Stimulated activated CD8-positive, alpha-beta memory T cell treated with anti-CD3 and anti-CD28 coated beads, Interleukin-12 subunit alpha, Interleukin-12 subunit beta, amount 100 ng/mL, for 24 hours (primary cell): ENCODE measurements around the gene CHURC1.
"Not testable (repeated sequence)": the region's sequence is repeated elsewhere in the genome, so short reads cannot be mapped to it uniquely, and the experiment has no call there.

Source experiments
- DNase-seq: peaks from one replicate; pipeline ENCODE4 v3.0.0-alpha.2; 2020; ENCODE audit errors: extremely low read depth

Gene CHURC1

DNA sequence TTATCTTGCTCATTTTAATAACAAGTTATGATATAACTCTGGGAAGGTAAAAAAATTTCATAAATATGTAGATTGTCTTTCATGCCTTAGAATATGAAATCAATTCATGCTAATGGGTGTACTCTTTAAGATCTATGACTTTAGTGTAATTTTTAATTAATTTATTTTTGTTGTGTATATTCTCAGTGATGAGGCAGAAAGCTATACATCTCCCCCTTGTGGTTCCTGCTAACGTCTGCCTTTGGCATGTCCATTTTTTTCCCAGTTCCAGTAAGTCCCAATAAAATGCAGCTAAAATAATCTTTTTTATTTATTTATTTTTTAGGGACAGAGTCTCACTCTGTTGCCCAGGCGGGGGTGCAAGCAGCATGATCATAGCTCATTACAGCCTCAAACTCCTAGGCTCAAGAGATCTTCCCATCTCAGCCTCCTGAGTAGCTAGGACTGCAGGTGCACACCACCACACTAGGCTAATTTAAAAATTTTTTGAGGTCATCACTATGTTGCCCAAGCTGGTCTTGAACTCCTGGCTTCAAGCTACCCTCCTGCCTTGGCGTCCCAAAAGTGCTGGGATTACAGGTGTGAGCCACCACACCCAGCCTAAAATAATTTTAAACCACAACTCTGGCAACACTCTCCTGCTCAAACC lies 3.3 kb upstream of the CHURC1 start:
- DNase-seq: no peak

DNA sequence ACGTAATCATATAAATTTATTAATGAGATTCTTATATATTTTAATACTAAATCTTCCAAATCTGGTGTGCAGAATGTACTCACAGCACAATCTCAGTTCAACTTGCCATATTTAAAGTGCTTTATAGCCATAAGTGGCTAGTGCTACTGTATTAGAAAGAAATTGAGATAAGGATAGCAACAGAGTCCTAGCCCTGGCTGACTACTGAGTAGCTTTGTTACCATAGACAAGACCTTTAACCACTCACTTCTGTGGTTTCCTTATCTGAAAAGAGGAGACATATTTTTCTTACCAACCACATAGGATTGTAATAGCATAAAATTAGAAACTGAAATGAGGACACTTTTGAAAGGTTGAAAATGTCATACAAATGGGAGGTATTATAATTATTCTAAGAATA lies 2.0 kb upstream of the CHURC1 start:
- DNase-seq: no peak

DNA sequence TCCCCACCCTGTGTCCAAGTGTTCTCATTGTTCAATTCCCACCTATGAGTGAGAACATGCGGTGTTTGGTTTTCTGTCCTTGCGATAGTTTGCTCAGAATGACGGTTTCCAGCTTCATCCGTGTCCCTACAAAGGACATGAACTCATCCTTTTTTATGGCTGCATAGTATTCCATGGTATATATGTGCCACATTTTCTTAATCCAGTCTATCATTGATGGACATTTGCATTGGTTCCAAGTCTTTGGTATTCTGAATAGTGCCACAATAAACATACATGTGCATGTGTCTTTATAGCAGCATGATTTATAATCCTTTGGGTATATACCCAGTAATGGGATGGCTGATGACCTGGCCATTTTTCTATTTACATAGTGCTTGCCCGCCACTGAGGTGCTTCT lies 778 bp upstream of the CHURC1 start:
- DNase-seq: not testable (repeated sequence)

DNA sequence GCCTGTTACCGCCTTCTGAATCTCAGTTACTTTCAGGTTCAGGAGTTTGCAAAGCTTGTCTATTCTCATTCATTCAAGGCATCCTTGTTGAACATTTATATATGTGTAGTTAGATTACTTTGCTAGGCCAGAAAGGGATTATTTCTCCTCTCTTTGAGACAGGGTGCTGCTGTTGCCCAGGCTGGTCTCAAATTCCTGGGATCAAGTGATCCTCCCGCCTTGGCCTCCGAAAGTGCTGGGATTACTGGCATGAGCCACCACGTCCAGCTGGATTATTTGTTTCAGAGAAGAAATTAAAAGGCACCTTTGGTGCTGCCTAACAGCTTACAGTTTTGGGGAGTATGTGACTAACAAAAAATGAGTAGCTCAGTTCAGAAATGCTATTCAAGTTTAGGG lies 772 bp downstream of the CHURC1 start:
- DNase-seq: no peak

DNA sequence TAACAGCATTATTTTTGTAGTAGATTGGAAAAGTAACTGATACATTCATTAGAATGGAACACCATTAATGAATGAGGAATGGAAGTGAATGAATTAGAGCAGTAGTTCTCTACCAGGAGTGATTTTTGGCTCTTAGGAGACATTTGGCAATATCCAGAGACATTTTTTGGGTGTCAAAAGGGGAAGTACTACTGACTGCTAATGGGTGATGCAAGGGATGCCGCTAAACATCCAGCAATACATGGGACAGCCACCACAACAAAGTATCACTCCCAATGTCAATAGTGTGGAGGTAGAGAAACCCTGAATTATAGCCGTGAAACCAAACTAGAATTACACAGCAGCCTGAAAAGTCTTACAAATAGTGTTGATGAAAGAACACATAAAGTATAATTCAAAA lies 1.5 kb downstream of the CHURC1 start:
- no peak for DNase-seq

DNA sequence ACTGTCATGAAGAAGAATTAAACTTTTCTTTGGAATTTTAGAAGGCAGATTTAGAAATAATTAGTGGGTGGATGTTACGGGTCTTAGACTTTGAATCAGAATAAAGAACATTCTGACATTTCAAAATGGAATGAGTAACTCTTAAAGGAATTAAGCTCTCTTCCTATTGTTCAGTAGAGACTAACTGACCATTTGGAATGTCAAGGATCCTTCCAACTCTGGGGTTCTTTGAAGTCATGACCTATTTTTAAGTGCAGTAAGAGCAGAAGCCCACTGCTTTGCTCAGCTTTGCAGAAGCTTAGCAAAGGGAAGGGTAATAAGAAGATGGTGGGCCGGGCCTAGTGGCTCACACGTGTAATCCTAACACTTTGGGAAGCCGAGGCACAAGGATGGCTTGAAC lies 4.0 kb downstream of the CHURC1 start:
- no peak for DNase-seq

DNA sequence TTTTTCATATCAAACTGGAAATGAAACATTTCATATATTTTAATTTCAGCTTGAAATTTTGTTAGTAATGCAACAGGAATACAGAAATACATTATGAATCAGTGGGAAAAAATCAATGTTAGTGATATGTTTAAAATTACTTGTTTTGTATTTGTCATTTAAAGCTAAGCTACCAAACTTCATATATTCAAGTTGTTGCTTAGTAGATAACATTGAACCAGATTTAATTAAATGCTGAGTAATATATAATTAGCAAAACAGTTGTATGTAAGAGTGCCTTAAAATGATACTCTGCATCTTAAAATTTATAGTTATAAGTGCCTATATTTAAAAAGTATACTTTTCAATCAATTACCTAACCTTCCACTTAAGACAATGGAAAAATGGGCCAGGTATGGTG lies 5.0 kb downstream of the CHURC1 start:
- no peak for DNase-seq

DNA sequence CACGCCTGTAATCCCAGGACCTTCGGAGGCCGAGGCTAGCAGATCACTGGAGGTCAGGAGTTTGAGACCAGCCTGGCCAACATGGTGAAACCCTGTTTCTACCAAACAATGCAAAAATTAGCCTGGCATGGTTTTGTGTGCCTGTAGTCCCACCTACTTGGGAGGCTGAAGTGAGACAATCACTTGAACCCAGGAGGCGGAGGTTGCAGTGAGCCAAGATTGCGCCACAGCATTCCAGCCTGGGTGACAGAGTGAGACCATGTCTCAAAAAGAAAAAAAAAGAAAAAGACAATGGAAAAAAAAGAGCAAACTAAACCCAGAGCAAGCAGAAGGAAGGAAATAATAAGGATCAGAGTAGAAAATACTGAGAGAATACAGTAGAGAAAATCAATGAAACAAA lies 5.4 kb downstream of the CHURC1 start:
- DNase-seq: no peak

DNA sequence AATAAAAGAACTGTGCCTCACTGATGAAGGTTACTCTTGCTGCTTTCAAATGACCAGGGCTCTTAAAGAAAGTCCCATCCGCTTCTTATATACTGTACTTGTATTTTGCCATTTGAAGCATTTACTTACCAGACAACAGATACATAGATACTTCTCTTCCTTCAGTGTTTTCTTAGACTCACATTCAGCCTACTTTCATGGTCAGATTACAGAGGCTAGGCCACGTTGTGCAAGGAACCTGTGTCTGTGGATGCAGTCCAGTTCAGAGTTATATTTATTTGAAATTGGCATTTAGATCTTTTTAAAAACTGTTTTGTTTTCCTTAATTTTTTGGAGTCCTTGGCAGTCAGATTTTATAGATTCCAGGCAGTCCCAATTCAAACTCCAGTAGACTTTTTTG lies 6.2 kb downstream of the CHURC1 start:
- DNase-seq: no peak

DNA sequence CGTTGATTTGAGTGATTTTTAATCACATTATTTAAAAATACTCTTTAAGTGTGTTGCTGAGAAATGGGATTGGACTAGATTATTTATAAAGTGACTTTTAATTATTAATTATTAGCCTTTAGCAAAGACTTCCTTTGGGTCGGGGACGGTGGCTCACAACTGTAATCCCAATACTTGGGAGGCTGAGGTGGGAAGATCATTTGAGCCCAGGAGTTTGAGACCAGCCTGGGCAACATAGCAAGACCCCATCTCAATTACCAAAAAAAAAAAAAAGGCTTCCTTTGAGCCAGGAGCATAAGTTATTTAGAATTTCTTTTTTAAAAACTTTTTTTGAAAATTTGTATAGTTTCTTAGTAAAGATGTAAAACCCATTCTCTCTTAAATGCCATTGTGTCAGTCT lies 8.8 kb downstream of the CHURC1 start:
- no peak for DNase-seq

DNA sequence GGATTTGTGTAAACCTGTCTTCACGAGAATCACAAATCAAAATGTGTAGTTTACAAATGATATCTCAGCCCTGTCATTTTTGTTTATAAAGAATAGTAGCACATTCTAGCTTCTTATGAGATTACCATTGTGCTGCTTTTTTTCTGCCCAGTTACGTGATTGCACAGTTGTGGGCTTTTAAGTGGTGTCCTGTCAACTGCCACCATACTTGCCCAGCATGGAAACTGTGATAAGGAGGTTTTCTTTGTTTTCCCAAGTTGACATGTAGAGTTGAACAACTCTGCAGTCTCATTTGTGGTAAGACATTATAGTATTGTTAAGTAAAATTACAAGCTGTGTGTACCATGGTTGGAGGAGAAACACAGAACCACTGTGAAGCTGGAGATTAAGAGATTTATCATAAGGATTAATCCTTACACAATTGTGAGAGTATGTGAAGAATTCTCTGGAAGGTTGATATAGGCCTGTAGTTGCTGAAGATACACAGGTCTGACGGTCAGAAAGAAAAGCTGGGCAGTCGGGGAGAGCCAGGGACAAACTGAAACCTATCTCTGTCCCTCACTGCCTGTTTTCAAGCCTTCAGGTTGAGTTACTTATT lies 12.2 kb downstream of the CHURC1 start:
- no peak for DNase-seq

DNA sequence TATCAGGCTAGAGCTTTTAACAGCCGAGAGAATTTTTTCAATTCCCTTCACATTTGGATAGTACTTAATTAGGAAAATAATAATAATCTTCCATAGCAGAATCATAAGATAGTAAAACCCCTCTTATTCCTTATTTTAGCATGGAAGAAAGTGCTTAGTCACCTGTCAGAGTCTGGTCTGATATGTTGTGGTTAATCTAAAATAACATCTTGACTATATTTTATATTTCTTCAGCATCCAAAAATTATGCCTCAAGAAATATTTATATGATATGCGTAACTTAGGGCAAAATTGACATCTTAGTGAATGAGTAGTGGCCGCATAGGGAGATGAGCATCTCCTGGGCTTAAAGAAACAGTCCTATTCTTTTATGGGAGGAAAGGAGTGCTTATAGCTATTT lies 12.8 kb downstream of the CHURC1 start:
- no peak for DNase-seq

DNA sequence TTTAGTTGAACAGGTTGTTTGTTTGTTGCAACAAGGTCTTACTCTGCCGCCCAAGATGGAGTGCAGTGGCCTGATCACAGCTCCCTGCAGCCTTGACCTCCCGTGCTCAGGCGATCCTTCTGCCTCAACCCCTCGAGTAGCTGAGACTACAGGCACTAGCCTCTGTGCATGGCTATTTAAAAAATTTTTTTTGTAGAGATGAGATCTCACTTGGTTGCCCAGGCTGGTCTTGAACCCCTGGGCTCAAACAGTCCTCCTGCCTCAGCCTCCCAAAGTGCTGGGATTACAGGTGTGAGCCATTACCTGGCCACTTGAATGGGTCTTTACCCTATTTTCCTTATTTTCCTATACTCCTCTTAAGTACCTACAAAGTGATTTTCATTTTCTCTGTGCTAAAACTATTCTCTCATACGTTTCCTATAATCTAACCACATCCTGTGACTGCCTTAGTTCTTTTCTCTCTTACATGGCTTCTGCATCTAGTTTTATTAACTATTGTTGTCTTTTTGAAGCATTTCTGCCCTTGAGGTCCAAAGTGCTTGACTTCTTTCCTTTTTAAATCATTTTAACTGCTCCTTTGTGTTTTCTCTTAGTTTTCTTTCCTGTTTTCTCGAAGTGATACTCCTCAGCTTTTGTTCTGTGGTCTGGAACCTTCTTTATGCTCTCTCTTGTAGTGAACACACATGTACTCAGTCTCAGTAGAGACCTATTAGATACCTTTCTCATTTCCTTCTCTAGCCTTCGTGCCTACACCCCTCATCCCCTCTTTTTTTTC lies 14.2 kb downstream of the CHURC1 start:
- DNase-seq: no peak

DNA sequence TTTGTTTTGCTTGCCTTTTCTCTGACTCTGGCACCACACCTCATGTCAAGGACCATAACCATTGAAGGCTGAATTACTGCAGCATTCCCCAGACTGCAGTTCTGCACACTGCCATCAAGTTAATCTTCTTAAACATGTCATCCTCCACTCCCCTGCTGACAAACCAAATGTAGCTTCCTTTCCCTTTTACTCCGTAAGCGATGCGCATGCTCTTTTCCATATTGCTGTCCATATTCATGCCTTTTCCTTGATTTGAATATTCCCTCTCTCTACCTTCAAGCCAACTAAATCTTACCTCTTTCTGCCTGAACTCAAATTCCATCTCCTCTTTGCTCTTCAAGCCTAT lies 14.7 kb downstream of the CHURC1 start:
- no peak for DNase-seq

DNA sequence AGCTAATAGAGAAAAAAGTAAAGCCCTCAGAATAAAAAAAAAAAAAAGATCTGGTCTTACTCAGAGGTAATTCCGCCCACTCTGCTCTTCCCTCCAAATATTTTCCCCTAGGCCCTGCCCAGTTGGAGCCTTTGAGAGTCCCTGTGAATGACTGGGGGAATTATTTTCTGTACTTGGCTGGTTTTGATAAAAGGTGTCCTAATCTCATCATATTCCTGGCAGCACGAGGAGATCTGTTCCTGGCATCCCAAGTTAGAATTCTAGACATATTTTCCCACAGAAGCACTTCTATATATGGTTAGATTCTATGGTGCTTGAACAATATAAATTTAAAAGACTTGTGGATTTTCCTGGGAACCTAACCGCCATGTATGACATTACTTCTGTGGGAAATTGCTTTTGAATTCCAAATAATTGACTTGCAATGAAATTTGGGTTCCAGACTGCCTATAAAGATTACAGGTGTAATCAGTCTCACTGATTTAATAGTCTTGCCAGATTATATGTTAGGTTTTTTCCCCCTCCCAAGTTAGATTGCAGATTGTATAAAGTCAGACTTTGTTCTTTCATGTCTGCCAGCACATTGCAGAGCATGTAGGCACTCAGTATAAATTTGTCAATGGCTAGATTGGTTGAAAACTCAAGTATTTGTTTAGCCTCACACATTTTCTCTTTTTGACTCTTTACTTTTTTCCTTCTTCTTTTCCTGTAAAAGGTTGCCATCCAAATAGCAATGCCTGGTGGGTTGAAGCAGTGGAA lies 16.0 kb downstream of the CHURC1 start:
- DNase-seq: no peak

DNA sequence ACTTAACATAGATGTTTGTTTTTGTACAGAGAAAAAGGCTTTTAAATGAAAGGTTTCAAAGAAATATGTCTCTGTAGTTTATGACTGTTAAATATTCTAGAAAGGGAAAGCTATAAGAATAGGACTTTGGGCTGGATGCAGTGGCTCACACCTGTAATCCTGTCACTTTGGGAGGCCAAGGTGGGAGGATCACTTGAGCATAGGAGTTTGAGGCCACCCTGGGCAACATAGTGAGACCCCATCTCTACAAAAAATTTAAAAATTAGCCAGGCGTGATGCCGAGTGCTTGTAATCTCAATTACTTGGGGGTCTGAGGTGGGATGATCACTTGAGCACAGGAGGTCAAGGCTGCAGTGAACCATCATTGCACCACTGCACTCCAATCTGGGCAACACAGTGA lies 16.9 kb downstream of the CHURC1 start:
- DNase-seq: no peak

DNA sequence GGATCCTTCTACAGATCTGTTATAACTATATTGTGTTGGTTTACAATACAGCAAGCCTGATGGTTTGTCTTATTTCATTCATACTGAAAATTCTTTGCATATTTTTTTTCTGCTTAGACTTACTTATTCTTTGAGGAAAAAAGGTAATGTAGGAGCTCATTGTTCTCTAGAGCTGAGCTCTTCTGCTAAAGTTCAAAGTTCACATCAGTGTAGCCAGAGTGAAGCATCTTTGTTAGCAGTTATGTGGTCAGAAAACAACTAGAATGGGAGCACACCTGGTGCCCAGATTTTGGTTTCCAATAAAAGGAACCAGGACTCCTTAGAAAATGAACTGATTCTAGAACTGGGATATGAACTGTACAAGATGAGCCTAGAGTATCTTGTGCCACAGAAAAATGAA lies 18.0 kb downstream of the CHURC1 start:
- no peak for DNase-seq

DNA sequence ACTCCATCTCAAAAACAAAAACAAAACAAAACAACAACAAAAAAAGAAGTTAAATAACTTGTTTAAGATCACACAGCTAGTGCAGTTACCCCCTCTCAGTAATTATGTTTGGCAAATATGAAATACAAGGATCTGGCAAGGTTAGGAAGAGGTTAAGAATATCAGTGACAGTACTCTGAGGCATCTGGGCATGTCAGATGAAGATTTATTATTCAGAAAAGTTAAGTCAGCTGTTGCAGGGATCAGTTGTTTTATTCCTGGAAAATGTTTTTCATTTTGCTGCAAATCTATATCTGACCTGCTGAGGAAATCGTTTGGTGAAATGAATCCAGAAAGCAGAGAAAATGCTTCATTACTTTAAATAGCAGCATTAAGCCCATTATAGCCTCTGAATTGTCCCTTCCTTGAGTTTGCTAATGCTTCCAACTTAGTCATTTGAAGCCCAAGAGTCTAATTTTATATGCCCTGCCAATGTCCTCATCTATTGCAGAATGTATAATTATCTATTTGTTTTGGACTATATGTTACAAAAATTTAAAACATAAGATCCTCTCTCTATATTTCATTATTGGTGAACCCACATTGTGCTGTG lies 20.2 kb downstream of the CHURC1 start:
- no peak for DNase-seq

DNA sequence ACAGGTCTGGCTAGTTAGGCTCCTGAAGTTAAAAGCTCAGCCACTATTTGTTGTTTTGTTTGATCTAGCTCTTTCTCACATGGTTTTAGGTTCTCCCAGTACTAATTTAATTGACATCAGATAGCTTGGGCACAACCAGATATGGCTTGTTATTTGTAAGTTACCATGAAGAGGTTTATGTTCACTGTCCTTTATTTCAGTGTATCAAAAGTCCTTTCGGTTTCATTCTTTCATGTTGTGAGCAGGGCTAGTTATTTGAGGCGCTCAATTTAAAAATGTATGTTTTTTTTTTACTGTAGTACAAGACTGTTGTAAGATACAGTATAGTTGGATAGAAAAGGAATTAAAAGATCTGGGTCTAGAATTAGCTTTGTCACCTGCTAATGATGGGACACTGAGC lies 21.3 kb downstream of the CHURC1 start:
- no peak for DNase-seq

DNA sequence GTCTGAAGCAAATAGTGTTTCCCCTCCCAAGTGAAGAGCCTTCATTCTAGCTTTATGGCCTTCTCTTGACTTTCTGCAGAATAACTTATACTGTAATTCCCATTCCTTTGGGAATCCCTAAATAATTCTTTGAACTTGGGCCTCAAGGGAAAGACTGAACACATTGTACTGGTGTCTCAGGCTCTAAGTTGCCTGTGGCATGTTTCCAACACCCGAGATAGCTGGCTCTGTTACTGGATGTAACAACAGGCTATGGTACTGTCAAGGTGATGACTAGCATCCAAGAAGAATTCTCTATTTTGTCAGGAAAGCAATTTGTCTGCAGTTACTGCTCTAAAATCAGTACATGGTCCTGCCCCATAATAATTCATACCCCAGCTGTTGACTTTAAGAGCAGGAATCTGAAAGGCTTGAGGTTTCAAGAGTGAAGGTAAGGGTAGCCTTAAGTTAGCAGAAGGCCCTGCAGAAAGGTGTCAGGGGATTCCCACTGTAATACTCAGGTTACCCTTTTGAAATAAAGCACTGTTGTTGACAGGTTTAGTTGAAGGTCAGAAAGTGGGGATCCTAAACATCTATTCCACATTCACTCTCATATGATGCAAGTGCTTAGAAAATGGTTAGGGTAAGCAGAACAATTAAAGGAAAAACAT lies 23.0 kb downstream of the CHURC1 start:
- no peak for DNase-seq

DNA sequence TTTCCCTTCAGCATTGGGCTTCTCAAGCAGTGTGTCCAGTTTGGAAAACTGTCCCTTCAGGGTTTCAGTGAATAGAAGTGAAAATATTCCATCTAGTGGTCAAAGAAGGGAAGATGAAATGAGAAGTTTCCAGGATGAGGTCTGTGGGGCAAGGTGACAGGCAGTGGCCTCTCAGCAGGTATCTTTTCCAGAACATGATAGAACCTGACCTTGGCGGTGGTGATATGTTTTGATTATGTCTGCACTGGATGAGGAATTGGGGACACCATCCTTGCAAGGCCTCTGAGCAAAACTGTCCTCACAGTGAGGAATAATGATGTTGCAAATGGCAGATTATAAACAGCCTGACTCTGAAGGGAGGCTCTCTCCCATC lies 23.6 kb downstream of the CHURC1 start:
- DNase-seq: no peak
